HS-5 (cell line): ENCODE results near the gene PRX.
"Not testable (repeated sequence)": the region's sequence is repeated elsewhere in the genome, so short reads cannot be mapped to it uniquely, and the experiment has no call there.

Experiments
- DNase-seq: peaks from one replicate; pipeline ENCODE4 v3.0.0-alpha.2; 2012; ENCODE audit warnings: low read depth

PRX gene

DNA sequence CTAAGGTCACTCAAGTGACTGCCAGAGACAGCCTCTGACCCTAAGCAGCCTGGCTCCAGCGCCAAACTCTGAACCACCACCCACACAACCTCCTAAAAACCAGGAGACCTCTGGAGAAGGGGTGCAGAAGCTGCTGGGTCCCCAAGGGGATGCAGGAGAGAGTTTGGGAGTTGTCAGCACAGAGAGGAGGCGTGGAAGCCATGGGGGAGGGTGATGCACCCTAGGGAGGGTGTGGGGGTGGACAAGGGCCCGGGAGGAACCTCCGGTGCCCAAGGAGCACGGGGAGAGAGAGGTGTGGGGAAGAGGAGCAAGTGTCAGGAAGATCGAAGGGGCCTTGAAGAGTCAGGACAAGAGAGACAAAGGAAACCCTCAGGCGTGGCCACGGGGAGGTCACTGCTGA, 21.1 kb downstream of the PRX start:
- no peak for DNase-seq

- DNase-seq = no peak
These were observed 23.0 kb downstream of the PRX start, which contains the start of gene HIPK4 for GRCh38 chr19:40390084-40390742. HIPK4 (minus strand) TSS chr19:40390181; CDS start chr19:40389902, 279 bp downstream.

- no peak for DNase-seq
These were observed 23.6 kb downstream of the PRX start for GRCh38 chr19:40389404-40390083.

- no peak for DNase-seq
These were observed 24.7 kb downstream of the PRX start for GRCh38 chr19:40388481-40388880.

GRCh38 chr19:40387155-40387554, 26.0 kb downstream of the PRX start:
- no peak for DNase-seq

GRCh38 chr19:40383668-40384248, 29.4 kb downstream of the PRX start:
- no peak for DNase-seq

DNA sequence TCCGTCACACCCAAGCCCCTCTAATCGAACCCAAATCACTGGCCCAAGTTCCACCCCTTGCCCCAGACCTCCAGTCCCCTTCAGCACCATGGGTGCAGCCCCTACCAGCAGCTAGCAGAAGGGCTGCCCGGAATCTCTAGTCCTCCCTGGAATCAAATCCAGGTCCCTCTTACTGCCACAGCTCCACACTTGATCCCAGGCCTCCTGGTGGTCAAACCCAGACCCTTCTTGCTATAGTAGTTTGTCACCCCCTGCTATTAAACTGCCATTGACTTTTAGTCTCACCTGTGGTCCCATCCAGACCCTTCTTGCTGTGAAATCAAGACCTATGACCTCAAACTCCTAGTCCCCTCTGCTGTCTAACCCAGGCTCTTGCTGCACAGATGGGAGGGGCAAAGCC, 31.9 kb downstream of the PRX start:
- DNase-seq = no peak

- no peak for DNase-seq
These were observed 32.8 kb downstream of the PRX start for GRCh38 chr19:40380199-40381037.

- DNase-seq = no peak
These were observed 33.6 kb downstream of the PRX start for GRCh38 chr19:40379446-40380198.

DNA sequence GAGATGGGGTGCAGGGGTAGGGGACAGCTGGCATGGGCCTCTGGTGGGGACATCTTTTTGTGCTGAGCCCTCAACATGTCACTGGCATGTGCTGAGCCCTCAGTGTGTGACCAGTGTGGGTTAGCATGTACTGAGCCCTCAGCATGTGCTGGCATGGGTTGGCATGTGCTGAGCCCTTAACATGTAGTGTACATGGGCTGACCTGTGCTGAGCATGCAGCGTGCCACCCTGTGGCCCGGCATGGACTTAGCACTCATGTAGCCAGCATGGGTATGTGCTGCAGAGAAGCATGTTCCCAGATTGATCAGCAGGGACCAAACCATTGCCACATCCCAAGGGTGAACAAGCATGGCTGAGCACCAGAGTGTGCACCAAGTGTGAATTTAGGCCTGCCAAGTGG, 34.7 kb downstream of the PRX start:
- DNase-seq = no peak

GRCh38 chr19:40377876-40378385, 35.2 kb downstream of the PRX start:
- DNase-seq = no peak

DNA sequence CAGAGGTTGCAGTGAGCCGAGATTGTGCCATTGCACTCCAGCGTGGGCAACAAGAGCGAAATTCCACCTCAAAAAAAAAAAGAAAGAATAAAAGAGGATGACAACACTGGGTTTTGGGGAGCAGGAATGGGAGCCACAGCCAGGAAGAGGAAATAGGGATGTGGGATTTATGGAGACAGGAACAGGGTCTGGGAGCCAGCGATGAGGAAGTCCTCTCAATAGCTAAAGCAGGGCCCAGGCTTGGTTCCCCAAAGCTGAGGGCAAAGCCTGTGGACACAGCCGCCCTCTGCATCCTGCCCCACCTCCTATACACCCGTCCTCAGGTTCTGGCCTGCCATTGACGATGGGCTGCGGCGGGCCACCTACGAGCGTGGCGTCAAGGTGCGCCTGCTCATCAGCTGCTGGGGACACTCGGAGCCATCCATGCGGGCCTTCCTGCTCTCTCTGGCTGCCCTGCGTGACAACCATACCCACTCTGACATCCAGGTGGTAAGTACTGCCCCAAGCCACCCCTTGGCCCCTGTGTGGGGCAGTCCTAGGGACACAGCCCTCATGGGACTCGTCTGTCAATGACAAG, 36.8 kb downstream of the PRX start:
- DNase-seq = no peak

DNA sequence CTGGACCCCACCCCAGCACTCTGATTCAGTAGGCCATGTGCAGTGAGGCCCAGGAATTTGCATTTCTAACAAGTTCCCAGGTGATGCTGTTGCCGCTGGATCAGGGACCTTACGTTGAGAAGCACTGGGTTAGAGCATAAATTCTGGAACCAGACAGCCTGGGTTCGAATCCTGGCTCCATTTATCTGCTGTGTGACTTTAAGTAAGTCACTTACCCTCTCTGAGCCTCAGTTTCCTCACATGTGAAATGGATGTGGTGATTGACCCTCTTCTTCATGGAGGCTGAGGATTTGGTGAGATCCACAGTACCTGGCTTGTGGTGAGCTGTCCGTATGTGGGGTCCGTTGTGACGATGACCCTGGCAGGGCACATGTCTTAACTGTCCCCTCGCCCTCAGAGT, 39.1 kb downstream of the PRX start:
- no peak for DNase-seq

DNA sequence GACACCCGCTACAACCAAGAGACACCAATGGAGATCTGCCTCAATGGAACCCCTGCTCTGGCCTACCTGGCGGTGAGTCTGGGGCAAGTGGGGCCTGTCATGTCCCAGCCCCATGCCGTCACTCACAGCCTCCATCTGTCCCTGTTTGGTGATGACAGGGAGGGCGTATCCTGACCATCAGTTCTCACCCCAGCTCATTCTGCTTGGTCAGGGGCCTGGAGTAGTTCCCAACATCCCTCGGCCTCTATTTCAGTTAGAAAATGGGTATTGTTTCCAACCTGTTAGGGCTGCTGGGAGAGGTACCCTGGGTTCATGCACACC, 41.4 kb downstream of the PRX start:
- no peak for DNase-seq

DNA sequence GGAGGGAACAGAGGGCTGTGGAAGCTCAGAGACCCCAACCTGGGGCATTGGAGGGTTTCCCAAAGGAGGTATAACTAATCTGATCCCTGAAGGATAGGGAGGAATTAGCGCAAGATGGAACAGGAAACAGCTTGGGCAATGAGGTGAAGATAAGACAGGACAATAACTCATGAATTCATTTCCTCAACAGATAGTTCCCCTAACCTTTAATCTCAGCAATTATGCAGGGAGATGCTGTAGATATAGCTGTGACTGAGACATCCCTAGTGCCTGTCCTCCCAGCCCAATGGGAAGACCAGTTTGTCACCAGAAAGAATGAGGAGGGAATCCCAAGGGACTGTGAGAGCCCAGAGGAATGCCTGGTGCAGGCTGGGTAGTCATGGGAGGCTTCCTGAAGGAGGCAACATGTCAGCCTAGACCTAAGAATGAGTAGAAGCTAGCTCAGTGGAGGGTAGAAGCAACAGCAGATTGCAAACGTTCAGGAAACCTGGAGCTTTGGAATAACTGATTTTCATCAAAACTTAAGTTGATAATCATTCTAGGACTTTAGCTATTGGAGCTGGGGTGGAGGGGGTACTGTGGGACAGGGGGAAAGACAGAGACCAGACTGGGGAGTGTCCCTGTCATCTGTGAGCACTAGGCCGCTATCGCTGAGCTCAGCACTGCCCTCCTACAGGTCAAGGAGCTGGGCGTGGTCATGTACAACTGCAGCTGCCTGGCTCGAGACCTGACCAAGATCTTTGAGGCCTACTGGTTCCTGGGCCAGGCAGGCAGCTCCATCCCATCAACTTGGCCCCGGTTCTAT, 42.0 kb downstream of the PRX start:
- no peak for DNase-seq

GRCh38 chr19:40370253-40370652, 42.9 kb downstream of the PRX start:
- DNase-seq = not testable (repeated sequence)

GRCh38 chr19:40369797-40370196, 43.4 kb downstream of the PRX start:
- DNase-seq = no peak

DNA sequence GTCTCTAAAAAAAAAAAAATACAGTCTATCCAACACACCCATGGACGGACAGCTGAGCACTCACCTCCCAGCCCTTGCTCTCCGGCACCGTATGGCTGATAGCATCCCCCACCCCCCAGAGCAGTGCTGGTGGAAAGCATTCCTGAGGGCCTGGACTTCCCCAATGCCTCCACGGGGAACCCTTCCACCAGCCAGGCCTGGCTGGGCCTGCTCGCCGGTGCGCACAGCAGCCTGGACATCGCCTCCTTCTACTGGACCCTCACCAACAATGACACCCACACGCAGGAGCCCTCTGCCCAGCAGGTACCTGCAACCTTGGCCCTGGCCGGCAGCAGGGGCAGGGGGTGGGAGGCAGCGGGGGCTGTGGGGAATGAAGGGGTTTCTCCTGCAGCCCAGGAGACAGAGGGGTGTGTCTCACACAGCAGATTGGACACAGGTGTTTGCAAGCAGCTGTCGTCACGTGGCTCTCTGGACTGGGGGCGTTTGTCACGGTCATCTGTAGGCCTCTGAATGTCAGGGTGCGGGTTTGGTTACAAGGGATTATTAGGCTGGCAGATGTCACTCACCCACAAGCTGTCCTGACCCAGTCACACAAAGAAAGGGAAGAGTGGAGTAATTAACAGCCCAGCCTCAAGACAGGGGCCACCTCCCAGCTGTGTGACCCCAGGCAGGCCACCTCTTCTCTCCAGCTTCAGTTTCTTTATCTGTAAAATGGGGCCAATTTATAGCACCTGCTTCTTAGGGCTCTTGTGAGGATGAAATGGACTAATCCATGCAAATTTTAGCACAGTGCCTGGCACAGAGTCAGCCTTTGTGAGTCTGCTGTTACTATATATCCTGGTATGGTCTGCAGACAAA, 45.4 kb downstream of the PRX start:
- no peak for DNase-seq

GRCh38 chr19:40366697-40367561, 46.2 kb downstream of the PRX start:
- DNase-seq = no peak
